Measurements from ENCODE around the gene SFRP4. TPM values are rescaled to one million over a fixed set of nuclear protein-coding genes. Genes with fewer than 3 reads are reported as not detected.
A peak's percentile ranks its signal among the peaks of the same experiment; 100 is the strongest.

Gene SFRP4
- polyA plus RNA-seq, 1 donor from 2014 or later, result not detected

DNA sequence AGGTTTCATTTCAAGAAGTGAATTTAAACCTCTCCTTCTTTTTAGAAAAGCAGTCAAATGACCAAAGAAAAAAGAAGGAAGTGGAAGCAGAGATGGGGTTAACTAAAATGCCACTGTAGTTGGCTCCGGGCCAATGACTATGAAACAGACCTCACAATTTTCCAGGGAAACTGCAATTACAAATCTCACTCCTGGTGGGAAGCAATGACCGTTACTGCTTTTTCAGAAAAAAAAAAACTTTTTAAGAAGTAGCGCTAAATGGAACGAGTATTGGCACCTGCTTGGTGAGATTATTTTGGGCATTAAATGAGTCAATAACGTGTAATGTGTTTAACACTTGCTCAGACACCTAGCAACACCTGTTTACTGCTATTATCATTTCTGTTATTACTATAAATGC, 1.2 kb downstream of the SFRP4 start:
- H3K36me3 Mint-ChIP-seq, result no peaks in the 10 kb centered on the region
- H3K27me3 Mint-ChIP-seq, result peaks cover 42% of the 10 kb centered on the region
- H3K4me3 Mint-ChIP-seq, result peak overlapping the region in 1 of 4 donors; percentile 32
- peaks cover 0 to 18% (median 3%) of the 10 kb centered on the region in 3 donors for H3K4me1 Mint-ChIP-seq
- no peak overlapping the region for H3K27ac Mint-ChIP-seq
- peaks cover 0 to 2% (median 0%) of the 10 kb centered on the region in 3 donors for H3K9me3 Mint-ChIP-seq

DNA sequence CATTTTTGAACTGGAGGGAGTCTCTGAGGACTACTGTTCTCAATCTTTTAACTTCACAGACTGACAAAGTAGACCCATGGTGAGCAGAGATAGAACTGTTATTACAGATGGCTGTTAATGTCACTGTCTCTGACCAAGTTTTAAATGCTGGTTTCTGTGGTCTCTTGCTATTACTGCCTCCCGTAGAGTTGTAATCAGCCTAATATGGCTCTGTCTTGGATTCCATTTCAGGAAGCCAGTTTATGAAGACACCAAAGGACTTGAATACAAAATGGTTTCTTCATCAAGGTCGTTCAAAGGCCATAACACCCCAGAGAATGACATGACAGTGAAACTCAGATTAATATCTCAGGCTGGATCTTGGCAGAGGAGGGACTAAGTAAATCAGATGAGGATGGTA, 3.9 kb downstream of the SFRP4 start:
- Mint-ChIP-seq H3K4me3 (no peak overlapping the region), H3K27ac (no peak overlapping the region), H3K27me3 (peaks cover 32% of the 10 kb centered on the region), H3K4me1 (peaks cover 0 to 15% (median 2%) of the 10 kb centered on the region in 3 donors), H3K36me3 (no peaks in the 10 kb centered on the region), H3K9me3 (no peaks in the 10 kb centered on the region)

DNA sequence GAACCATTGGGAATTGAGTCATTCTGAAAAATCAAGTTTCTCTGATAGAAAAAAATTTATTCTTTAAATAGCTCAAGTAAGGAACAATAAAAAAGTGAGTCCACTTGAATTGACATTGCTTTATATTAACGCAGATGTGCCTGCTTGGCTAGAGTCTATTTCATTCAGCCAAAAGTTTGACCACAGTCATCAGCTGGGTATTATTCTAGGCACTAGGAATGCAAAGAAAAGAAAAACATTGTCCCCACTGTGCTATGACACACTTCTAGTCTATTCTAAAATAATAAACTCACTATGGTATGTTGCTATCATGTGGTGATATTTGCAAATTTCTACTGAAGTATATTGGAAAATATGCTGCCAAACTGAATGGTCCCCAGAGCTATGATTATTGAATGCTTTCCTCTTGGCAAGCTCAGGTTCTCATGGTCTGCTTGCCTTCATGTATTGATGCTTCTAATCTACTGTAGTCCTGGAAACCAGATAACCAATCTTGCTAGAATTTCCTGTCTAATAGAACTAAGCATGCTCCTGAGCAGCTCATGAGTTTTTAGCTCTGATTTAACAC, 8.3 kb downstream of the SFRP4 start:
- no peaks in the 10 kb centered on the region for H3K36me3 Mint-ChIP-seq
- no peak overlapping the region for H3K27ac Mint-ChIP-seq
- peaks cover 18% of the 10 kb centered on the region for H3K27me3 Mint-ChIP-seq
- H3K4me1 Mint-ChIP-seq, result no peaks in the 10 kb centered on the region
- H3K4me3 Mint-ChIP-seq, result no peak overlapping the region
- no peaks in the 10 kb centered on the region for H3K9me3 Mint-ChIP-seq

DNA sequence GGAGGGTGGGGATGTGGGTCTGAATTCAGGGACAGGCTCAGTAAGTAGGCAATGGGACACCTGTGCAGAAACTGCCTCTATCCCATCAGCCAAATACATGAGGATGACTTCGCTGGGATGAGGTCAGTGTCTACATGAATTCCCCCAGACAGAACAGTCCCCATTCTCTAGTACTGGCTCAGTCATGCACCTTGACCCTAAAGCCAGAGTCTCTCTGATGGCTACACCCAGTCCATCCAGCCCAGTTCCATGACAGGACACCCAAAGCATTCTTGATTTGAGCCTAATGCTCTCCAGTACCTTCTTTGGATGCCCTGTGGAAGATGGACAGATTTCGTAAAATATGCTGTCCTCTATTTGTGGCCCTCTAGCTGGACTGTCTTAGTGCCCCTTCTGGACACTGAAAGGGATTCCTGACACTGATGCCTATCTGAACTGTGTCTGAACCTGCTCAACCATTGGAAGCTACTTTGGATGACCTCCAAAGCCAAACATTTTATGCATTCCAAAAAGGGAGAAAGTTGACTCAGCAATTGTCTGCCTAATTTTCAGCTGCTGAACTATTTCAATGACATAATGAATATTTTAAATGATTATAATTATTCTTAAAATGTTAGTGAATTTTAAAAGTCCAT, 14.6 kb downstream of the SFRP4 start:
- Mint-ChIP-seq H3K27ac (no peak overlapping the region), H3K36me3 (no peaks in the 10 kb centered on the region), H3K27me3 (peaks cover 5% of the 10 kb centered on the region), H3K4me3 (no peak overlapping the region), H3K9me3 (peaks cover 0 to 3% (median 0%) of the 10 kb centered on the region in 3 donors), H3K4me1 (peaks cover 0 to 2% (median 0%) of the 10 kb centered on the region in 3 donors)

DNA sequence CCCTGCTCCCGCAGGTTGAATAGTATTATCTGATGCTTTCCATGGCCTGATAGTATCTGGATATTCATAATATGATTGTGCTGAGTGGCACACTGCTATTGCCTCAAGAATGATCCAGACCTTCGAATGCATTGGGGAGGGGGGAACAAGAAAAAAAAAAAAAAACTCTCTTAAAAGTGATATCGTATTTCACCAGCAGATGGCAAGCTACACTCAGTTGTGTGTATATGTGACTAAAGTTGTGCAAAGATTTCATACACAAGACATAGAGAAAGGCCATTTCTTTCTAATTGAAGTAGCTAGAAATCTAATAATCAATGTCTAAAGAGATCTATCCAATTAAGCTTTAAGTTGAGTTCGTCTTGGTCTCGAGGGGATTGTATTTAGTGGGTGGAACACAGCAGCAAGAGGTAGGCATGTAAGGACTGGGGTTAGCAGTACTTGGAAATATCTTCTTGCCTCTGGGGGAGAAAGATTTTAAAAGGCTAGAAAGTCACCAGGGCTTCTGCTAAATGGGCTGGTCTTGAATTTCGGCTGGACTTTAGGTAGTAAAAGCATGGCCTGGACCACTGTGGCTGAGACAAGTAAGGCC, 15.3 kb downstream of the SFRP4 start:
- Mint-ChIP-seq H3K36me3 (no peaks in the 10 kb centered on the region), H3K27me3 (peaks cover 5% of the 10 kb centered on the region), H3K4me1 (peaks cover 0 to 2% (median 0%) of the 10 kb centered on the region in 3 donors), H3K4me3 (no peak overlapping the region), H3K27ac (no peak overlapping the region), H3K9me3 (peaks cover 0 to 3% (median 0%) of the 10 kb centered on the region in 3 donors)

DNA sequence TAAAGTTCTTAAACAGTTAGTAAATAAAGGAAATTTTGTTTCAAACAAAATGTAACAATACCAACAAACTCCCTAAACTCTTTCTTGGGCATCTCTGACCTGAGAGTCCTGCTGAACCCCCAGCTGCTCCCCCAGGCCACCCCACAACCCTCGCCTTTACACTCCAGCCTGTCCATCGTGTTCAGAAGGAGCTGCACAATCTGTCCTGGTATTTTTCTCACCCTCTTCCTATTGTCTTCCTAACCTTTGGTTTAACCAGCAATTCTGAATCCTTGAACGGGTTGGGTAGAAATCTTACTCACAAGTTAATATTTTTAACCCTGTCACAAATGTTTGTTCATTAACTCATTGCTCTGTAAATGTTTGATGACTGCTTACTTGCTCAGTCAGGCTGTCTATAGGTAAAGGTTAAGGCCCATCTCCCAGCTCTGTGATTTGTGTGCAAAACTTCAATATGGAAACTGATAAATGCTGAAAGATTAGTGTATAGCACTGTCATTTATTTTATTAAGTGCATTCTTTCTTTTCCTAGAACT, 16.8 kb downstream of the SFRP4 start:
- Mint-ChIP-seq H3K27me3 (peaks cover 5% of the 10 kb centered on the region), H3K4me3 (no peak overlapping the region), H3K9me3 (peaks cover 0 to 3% (median 0%) of the 10 kb centered on the region in 3 donors), H3K4me1 (peaks cover 0 to 2% (median 0%) of the 10 kb centered on the region in 3 donors), H3K36me3 (no peaks in the 10 kb centered on the region), H3K27ac (no peak overlapping the region)

DNA sequence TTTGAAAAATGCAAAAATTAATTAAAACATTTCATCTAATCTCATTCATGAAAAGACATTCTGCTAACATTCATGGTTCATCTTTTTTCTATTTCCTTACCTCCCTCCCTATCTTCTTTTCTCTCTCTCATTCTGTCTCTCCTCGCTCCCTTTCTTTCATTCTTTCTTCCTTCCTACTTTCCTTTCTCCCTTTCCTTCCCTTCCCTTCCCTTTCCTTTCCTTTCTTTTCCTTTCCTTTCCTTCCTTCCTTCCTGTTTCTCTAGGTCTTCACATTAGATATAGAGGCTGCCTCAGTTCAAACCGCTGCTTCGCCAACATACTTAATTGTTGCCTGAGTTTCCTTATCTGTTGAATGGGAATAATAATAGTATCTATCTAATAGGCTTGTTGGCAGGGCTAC, 21.9 kb downstream of the SFRP4 start:
- Mint-ChIP-seq H3K9me3 (peaks cover 0 to 5% (median 0%) of the 10 kb centered on the region in 3 donors), H3K27me3 (peaks cover 5% of the 10 kb centered on the region), H3K4me1 (no peaks in the 10 kb centered on the region), H3K4me3 (no peak overlapping the region), H3K36me3 (no peaks in the 10 kb centered on the region), H3K27ac (no peak overlapping the region)

DNA sequence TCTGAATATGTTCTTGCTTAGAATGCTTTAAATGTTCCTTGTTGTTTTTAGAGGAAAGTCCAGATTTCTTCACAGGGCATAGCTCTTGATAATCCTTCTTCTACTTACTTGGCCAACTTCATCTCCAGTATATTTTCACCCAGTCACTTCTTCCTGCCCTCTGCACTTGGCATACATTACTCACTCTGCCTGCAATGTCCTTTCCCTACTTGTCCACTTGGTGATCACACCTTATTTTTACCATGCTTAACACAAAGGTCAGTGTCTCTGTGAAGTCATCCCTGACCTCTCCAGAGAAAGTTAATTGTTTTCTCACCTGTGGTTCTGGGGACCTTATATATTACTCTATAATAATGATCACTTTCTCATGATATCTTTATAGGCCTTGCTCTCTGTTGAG, 23.3 kb downstream of the SFRP4 start:
- Mint-ChIP-seq H3K27ac (no peak overlapping the region), H3K9me3 (peaks cover 0 to 5% (median 0%) of the 10 kb centered on the region in 3 donors), H3K4me1 (no peaks in the 10 kb centered on the region), H3K36me3 (no peaks in the 10 kb centered on the region), H3K27me3 (peaks cover 8% of the 10 kb centered on the region), H3K4me3 (no peak overlapping the region)

DNA sequence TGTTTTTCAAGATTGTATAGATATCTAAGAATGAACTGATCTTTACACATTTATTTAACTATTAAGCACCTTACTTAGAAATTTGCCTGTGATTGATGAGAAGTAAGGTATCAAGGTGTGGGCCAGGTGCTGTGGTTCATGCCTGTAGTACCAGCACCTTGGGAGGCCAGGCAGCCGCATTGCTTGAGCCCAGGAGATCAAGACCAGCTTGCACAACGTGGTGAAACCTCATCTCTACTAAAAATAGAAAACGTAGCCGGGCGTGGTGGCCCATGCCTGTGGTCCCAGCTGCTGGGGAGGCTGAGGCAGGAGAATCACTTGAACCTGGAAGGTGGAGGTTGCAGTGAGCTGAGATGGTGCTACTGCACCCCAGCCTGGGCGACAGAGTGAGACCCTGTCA, 34.5 kb downstream of the SFRP4 start:
- Mint-ChIP-seq H3K4me1 (no peaks in the 10 kb centered on the region), H3K27me3 (peaks cover 1% of the 10 kb centered on the region), H3K4me3 (no peak overlapping the region), H3K27ac (no peak overlapping the region), H3K36me3 (no peaks in the 10 kb centered on the region), H3K9me3 (peaks cover 2 to 16% (median 5%) of the 10 kb centered on the region in 3 donors)

Other genes starting within 250 kb of the SFRP4 start
- not detected for gene GPR141, start 233.1 kb downstream of the SFRP4 start, polyA plus RNA-seq
- not detected for gene NME8, start 68.2 kb downstream of the SFRP4 start, polyA plus RNA-seq
- gene EPDR1, start 3.8 kb upstream of the SFRP4 start, polyA plus RNA-seq, result 0.63 TPM